Measurements from ENCODE around the gene IQCH.
A peak's percentile ranks its signal among the peaks of the same experiment; 100 is the strongest.

Gene IQCH

DNA sequence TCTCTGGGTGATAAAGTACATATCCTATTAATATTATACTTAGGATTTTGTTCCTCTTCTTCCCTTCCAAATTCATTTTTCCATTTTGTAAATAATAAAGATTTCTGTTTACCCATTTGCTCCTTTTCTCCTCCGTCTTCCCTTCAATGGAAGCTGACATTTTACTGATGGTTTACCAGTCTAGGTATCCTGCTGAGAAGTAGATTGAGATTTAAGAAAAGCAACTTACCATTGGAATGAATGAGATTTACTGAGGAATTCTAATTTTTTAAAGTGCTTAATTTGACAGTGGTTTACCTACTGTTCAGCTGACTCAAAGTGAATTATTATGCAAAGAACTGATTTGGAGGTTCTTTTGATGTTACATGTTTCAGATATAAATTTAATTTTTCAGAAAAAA lies 268.7 kb downstream of the IQCH start:
- Histone ChIP-seq H3K9me2 (ENCODE audit: low read depth, low read length) (no peaks in the 10 kb centered on the region), H3K4me2 (ENCODE audit: low read length) (peak overlapping the region; percentile 75), H3K9me3 (ENCODE audit: low read length) (no peaks in the 10 kb centered on the region), H3K9ac (ENCODE audit: low read length) (peak overlapping the region; percentile 97), H3K4me3 (ENCODE audit: low read depth, low read length, poor library complexity, severe bottlenecking) (peak overlapping the region; percentile 70), H3K36me3 (ENCODE audit: insufficient read depth, low read length) (peaks cover 31% of the 10 kb centered on the region; the same call in 1 of the 2 replicates), H2AFZ (ENCODE audit: low read length) (no peak overlapping the region), H3K4me1 (ENCODE audit: insufficient read depth, low read length, severe bottlenecking) (peaks cover 32% of the 10 kb centered on the region), H4K20me1 (ENCODE audit: insufficient read depth, low read length) (no peaks in the 10 kb centered on the region), H3K27me3 (ENCODE audit: insufficient read depth, low read length) (no peaks in the 10 kb centered on the region), H3K27ac (ENCODE audit: low read depth, low read length, poor library complexity, severe bottlenecking) (peak overlapping the region; percentile 85), H3K79me2 (ENCODE audit: insufficient read depth, low read length) (peaks cover 41% of the 10 kb centered on the region), H3F3A (ENCODE audit: insufficient read depth, low read length) (no peaks in the 10 kb centered on the region)
- TF ChIP-seq EZH2 (IDR thresholded peaks at IDR 0.05; ENCODE audit: borderline replicate concordance, low read length): no peak
- TF ChIP-seq, protein P1, sequence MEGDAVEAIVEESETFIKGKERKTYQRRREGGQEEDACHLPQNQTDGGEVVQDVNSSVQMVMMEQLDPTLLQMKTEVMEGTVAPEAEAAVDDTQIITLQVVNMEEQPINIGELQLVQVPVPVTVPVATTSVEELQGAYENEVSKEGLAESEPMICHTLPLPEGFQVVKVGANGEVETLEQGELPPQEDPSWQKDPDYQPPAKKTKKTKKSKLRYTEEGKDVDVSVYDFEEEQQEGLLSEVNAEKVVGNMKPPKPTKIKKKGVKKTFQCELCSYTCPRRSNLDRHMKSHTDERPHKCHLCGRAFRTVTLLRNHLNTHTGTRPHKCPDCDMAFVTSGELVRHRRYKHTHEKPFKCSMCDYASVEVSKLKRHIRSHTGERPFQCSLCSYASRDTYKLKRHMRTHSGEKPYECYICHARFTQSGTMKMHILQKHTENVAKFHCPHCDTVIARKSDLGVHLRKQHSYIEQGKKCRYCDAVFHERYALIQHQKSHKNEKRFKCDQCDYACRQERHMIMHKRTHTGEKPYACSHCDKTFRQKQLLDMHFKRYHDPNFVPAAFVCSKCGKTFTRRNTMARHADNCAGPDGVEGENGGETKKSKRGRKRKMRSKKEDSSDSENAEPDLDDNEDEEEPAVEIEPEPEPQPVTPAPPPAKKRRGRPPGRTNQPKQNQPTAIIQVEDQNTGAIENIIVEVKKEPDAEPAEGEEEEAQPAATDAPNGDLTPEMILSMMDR (IDR thresholded peaks at IDR 0.05; ENCODE audit: low read length): no peak

DNA sequence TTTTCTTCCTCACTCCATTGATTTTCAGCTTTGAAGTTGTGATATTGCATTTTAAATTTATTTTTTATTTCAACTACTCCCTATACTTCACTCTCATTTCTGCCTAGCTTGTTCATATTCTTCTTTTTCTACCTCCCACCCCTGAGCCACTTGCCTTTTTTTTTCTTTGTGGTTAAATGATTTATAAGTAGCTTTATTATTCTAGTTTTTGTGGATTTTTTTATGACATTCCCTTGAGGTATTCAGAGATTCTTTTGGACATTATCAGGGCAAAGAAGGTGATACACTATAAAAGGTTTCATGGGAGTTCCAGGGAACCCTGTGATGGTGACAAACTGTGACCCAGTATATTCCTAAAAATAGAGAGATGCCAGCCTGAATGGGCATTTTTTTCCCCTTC lies 269.6 kb downstream of the IQCH start:
- peaks cover 41% of the 10 kb centered on the region for H3K79me2 ChIP-seq (ENCODE audit: insufficient read depth, low read length)
- no peaks in the 10 kb centered on the region for H4K20me1 ChIP-seq (ENCODE audit: insufficient read depth, low read length)
- H3K4me3 ChIP-seq (ENCODE audit: low read depth, low read length, poor library complexity, severe bottlenecking): no peak overlapping the region
- no peaks in the 10 kb centered on the region for H3K9me2 ChIP-seq (ENCODE audit: low read depth, low read length)
- no peaks in the 10 kb centered on the region for H3K9me3 ChIP-seq (ENCODE audit: low read length)
- H3K36me3 ChIP-seq (ENCODE audit: insufficient read depth, low read length): peaks cover 34% of the 10 kb centered on the region; the same call in 1 of the 2 replicates
- peaks cover 32% of the 10 kb centered on the region for H3K4me1 ChIP-seq (ENCODE audit: insufficient read depth, low read length, severe bottlenecking)
- TF ChIP-seq EZH2 (IDR thresholded peaks at IDR 0.05; ENCODE audit: borderline replicate concordance, low read length): no peak
- TF ChIP-seq, protein P1 (IDR thresholded peaks at IDR 0.05; ENCODE audit: low read length): no peak
- H3K27ac ChIP-seq (ENCODE audit: low read depth, low read length, poor library complexity, severe bottlenecking): peak overlapping the region; percentile 17
- H3F3A ChIP-seq (ENCODE audit: insufficient read depth, low read length): no peaks in the 10 kb centered on the region
- H3K4me2 ChIP-seq (ENCODE audit: low read length): peak overlapping the region; percentile 75
- H3K27me3 ChIP-seq (ENCODE audit: insufficient read depth, low read length): no peaks in the 10 kb centered on the region
- H2AFZ ChIP-seq (ENCODE audit: low read length): no peak overlapping the region
- peak overlapping the region; percentile 19; the same call in 1 of the 2 replicates for H3K9ac ChIP-seq (ENCODE audit: low read length)

DNA sequence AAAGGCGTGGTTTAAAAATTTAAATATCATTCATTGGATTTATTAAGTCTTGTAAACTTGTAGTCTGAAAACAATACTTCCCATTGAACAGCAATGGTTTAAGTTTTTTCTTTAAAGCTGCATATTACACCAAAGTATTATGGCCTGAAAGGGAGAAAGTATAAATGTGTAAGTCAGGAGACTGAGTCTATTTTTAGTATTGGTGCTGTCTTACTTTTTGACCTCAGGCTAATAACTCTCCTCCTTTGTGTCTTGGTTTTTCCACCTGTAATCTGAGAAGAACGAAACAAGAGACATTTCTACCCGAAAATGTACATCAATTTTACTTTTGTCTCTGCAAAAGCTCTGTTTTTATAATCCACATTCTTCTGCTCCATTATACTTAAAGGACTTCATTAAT lies 273.9 kb downstream of the IQCH start:
- H3K4me1 ChIP-seq (ENCODE audit: insufficient read depth, low read length, severe bottlenecking): peaks cover 12% of the 10 kb centered on the region
- TF ChIP-seq, protein P1 (IDR thresholded peaks at IDR 0.05; ENCODE audit: low read length): no peak
- TF ChIP-seq EZH2 (IDR thresholded peaks at IDR 0.05; ENCODE audit: borderline replicate concordance, low read length): no peak
- no peaks in the 10 kb centered on the region for H3F3A ChIP-seq (ENCODE audit: insufficient read depth, low read length)
- H3K27me3 ChIP-seq (ENCODE audit: insufficient read depth, low read length): no peaks in the 10 kb centered on the region
- H3K4me2 ChIP-seq (ENCODE audit: low read length): no peak overlapping the region
- no peaks in the 10 kb centered on the region for H3K9me2 ChIP-seq (ENCODE audit: low read depth, low read length)
- no peak overlapping the region for H3K9ac ChIP-seq (ENCODE audit: low read length)
- H2AFZ ChIP-seq (ENCODE audit: low read length): no peak overlapping the region
- H4K20me1 ChIP-seq (ENCODE audit: insufficient read depth, low read length): no peaks in the 10 kb centered on the region
- peaks cover 18% of the 10 kb centered on the region for H3K79me2 ChIP-seq (ENCODE audit: insufficient read depth, low read length)
- H3K9me3 ChIP-seq (ENCODE audit: low read length): no peaks in the 10 kb centered on the region
- H3K27ac ChIP-seq (ENCODE audit: low read depth, low read length, poor library complexity, severe bottlenecking): no peak overlapping the region
- peaks cover 42% of the 10 kb centered on the region; the same call in 1 of the 2 replicates for H3K36me3 ChIP-seq (ENCODE audit: insufficient read depth, low read length)
- H3K4me3 ChIP-seq (ENCODE audit: low read depth, low read length, poor library complexity, severe bottlenecking): no peak overlapping the region
